Cardiac septum (tissue), 1 donor: ENCODE results near the gene CEP112. TPM values are rescaled to one million over a fixed set of nuclear protein-coding genes. Genes with fewer than 3 reads are reported as not detected.

Experiments used
- DNase-seq: peaks from one replicate; pipeline ENCODE4 v3.0.0-alpha.2; 2020; ENCODE audit warnings: low spot score
- intact Hi-C: fragments of 100-400 bp; cut with DNase I; formaldehyde crosslinking; loops from one replicate; pipeline ENCODE4 v1.14.0; 2022
- total RNA-seq: library from RNA; stranded (reverse); fragmentation: NEBNext Ultra II Directional; extraction: Animal tissue kit (Norgen Biotek cat#: 25700); gene quantifications from one replicate; pipeline ENCODE4 v1.2.1, GENCODE V29; 2021
- donor health status: DM: no; HTN: no; CAD: no.

CEP112 gene
- total RNA-seq, 1 donor from 2014 or later = 19.6 TPM

DNA sequence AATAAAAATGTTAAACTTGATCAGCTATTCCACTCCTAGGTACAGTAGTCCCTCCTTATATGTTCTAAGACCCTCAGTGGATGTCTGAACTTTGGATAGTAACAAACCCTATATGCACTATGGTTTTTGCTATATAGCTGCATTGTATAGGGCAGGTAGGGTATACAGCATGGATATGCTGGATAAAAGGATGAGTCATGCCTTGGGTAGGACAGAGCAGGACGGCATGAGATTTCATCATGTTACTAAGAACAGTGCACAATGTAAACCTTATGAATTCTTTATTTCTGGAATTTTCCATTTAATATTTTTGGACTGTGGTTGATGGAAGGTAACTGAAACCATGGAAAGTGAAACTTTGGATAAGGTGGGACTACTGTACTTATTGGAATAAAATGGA is 235.1 kb downstream of the CEP112 start:
- no peak for DNase-seq
- intact Hi-C loops = no loop called here

- DNase-seq = no peak
- intact Hi-C loops = no loop called here
Observed at GRCh38 chr17:65954148-65954449, 237.8 kb downstream of the CEP112 start.

GRCh38 chr17:65953316-65954147 is 238.4 kb downstream of the CEP112 start:
- intact Hi-C loops = no loop called here
- DNase-seq = no peak

GRCh38 chr17:65952586-65952985 is 239.3 kb downstream of the CEP112 start:
- intact Hi-C loops = no loop called here
- DNase-seq = no peak

- DNase-seq = no peak
- intact Hi-C loops = no loop called here
Observed at GRCh38 chr17:65952015-65952414, 239.9 kb downstream of the CEP112 start.

DNA sequence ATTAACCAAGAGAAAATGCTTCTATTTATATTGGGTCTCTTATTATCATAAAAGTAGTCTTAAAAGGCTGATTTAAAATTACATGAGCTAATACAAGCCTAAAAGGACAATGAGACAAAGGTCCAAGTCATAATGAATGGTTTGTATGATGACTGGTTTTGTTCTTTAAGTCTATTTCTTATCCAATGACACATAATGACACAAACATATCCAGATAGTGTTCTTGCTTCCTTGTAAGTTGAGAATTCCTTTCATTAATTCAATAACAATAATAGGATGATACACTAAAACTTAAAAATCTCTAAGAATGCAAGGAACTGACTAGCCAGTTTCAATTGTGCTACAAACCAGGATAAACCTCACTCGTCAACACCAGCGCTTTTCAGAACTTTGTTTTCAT is 244.1 kb downstream of the CEP112 start:
- DNase-seq = no peak
- intact Hi-C loops = no loop called here

DNA sequence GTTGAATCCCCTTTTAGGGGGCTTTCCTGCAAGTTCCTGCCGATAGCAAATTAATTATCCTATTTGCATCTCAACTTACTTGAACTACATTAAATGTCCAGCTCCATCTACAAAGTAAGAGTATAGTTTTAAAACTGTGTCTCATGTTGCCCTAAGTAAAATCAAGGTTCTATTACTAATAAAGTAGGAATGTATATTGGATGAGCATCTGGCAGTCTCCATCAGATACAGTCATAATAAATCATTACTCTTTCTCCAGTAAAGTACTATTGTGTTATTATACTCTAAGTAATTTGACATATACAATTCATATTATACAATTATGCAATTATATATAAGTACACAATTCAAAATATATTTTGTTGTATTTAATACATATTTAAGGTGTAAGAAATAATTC is 249.3 kb downstream of the CEP112 start:
- intact Hi-C loops = no loop called here
- DNase-seq = no peak

DNA sequence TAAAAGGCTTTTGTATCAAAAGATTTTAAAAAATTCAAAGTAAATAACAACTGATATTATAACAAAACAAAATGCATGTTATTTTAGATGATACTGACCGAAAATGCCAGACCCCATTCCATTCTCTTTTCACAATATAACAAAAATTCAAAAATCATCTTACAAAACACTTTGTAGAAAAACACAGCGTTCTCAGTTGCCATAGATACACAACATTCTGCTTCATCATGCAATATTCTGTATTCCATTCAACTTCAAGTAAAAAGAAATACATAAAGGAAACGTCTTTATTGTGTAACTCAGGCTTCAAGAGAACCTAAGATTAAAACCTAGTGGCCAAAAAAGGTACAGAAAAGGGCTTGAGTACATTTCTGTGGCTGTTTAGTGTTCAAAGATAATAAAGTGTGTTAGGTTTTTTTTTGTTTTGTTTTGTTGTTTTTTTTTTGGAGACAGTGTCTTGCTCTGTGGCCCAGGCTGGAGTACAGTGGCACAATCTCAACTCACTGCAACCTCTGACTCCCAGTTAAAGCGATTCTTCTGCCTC is 250.5 kb downstream of the CEP112 start:
- intact Hi-C loops = no loop called here
- no peak for DNase-seq

DNA sequence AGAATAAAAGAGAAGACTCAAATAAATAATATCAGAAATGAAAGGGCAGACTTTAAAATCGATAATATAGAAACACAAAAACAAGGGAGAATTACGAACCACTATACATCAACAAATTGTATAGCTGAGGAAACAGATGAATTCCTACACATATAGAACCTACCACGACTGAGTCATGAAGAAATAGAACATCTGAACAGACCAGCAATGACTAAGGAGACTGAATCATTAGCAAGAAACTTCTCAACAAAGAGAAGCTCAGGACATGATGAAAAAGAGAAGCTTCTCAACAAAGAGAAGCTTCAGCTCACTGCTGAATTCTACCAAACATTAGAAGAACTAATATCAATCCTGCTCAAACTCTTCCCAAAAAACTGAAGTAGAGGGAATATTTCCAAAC is 255.9 kb downstream of the CEP112 start:
- intact Hi-C loops = no loop called here
- DNase-seq = no peak

- intact Hi-C loops = loop anchor here (5.0 kb wide), 2 partner anchors 381 to 476 kb away; no protein-coding TSS in a partner anchor
- DNase-seq = no peak
Observed at GRCh38 chr17:65933290-65933689, 258.6 kb downstream of the CEP112 start.

GRCh38 chr17:65931246-65932149 is 260.4 kb downstream of the CEP112 start:
- peak; percentile 79 for DNase-seq
- intact Hi-C loops = loop anchor here (5.0 kb wide), 2 partner anchors 379 to 474 kb away; no protein-coding TSS in a partner anchor

- intact Hi-C loops = loop anchor here (5.0 kb wide), 2 partner anchors 378 to 473 kb away; no protein-coding TSS in a partner anchor
- DNase-seq = no peak
Observed at GRCh38 chr17:65930140-65930730, 261.7 kb downstream of the CEP112 start.

DNA sequence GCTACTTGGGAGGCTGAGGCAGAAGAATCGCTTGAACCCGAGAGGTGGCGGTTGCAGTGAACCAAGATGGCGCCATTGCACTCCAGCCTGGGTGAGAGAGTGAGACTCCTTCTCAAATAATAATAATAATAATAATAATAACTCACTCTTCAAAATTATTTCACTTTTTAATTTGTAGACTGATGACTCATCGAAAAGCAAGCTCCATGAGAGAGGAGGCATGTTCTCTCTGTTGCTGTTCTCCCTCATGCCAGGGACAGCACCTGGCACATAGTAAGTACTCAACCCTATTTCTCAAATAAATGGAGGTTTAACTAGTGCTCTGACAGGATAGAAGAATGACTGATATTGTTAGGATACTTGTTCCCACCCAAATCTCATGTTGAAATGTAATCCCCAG is 265.3 kb downstream of the CEP112 start:
- no peak for DNase-seq
- intact Hi-C loops = no loop called here

GRCh38 chr17:65925606-65926307 is 266.2 kb downstream of the CEP112 start:
- no peak for DNase-seq
- intact Hi-C loops = no loop called here

- DNase-seq = no peak
- intact Hi-C loops = no loop called here
Observed at GRCh38 chr17:65920996-65921395, 270.9 kb downstream of the CEP112 start.

DNA sequence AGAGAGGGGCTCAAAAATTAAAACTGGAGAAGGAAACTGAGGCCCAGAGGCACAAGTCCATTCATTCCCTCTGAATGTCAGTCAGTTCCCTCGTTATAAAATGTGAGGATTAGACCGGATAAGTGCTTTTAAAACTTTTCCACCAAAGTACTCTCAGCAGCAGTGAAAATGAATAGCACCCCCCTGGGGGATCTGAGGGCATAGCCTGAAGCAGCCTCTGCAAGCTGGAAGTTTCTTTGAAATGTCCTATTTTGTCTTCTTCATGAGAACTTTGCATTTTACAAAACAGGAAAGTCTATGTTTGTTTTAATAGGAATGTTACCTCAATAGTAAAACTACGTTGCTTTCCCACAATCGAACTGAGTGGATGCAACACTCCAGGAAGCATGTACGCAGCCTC is 273.0 kb downstream of the CEP112 start:
- intact Hi-C loops = no loop called here
- DNase-seq = no peak

- intact Hi-C loops = no loop called here
- DNase-seq = no peak
Observed at GRCh38 chr17:65918500-65918899, 273.4 kb downstream of the CEP112 start.

- intact Hi-C loops = no loop called here
- DNase-seq = no peak
Observed at GRCh38 chr17:65917560-65917959, 274.4 kb downstream of the CEP112 start.

DNA sequence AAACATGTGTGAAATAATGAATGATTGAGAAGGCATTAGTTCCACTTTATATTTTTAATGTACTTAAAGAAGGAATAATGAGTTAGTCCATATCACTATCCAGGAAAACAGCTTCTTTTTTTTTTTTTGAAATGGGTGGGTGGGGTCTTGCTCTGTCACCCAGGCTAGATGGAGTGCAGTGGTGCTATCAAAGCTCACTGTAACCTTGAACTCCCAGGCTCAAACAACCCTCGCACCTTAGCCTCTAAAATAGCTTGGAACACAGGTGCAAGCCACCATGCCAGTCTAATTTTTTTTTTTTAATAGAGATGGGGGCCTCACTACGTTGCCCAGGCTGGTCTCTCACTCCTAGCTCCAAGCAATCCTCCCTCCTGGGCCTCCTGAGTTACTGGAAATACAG is 275.5 kb downstream of the CEP112 start:
- DNase-seq = no peak
- intact Hi-C loops = no loop called here
